ENCODE measurements around the gene SYNDIG1. TPM values are rescaled to one million over a fixed set of nuclear protein-coding genes. Genes with fewer than 3 reads are reported as not detected.

SYNDIG1 gene
- total RNA-seq, 6 experiments from 2014 or later = not detected

DNA sequence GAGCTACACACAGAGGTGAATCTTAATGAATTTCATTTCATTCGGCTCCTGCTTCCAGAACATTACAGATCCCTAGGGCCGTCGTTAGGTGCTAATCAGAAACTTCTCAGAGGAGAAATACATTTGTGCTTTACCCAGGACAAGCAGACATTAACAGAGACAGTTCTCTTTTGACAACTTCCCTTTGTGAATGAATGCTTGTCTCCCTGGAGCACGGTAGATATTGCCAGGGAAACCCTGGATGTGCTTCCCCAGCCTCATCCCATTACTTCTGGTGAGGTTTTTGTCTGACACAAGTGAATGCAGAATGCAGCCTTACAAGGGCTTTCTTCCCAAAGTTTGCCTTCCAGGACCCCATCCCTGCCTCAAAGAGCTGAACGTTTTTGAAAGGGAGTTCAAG lies 105.4 kb downstream of the SYNDIG1 start:
- Histone ChIP-seq H3K4me1 (no peaks in the 10 kb centered on the region), H3K4me3 (no peak overlapping the region), H3K36me3 (no peaks in the 10 kb centered on the region), H3K9me3 (no peaks in the 10 kb centered on the region), H3K27ac (no peak overlapping the region), H3K27me3 (no peaks in the 10 kb centered on the region)
- TF ChIP-seq POLR2A (IDR thresholded peaks at IDR 0.05) = no peak
- ATAC-seq (no peak), DNase-seq (no peak)
- 51% methylated on average over 5 of the region's 5 CpGs for WGBS (ENCODE audit: insufficient coverage, low coverage, low lambda C conversion rate, missing lambda C conversion rate)
- intact Hi-C loops (cut with DNase I) = no loop called here

DNA sequence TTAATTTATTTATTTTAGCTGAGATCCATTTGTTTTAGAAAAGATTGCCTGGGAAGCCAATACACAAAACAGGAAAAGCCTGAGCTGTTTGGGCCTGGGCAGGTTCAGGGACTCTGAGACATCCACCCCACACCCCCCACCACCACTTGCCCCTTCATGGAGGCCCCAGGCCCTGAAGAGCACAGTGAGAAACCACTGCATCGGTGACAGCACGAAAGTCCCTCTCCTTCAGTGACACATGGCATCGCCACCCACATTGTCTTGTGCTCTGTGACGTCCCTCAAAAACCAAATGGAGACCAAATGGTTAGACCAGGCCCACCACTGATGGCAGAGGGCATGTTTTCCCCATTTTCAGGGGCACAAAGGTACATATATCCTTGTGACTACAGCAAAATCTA lies 106.4 kb downstream of the SYNDIG1 start:
- no peak for TF ChIP-seq POLR2A (IDR thresholded peaks at IDR 0.05)
- TF ChIP-seq, protein P1, sequence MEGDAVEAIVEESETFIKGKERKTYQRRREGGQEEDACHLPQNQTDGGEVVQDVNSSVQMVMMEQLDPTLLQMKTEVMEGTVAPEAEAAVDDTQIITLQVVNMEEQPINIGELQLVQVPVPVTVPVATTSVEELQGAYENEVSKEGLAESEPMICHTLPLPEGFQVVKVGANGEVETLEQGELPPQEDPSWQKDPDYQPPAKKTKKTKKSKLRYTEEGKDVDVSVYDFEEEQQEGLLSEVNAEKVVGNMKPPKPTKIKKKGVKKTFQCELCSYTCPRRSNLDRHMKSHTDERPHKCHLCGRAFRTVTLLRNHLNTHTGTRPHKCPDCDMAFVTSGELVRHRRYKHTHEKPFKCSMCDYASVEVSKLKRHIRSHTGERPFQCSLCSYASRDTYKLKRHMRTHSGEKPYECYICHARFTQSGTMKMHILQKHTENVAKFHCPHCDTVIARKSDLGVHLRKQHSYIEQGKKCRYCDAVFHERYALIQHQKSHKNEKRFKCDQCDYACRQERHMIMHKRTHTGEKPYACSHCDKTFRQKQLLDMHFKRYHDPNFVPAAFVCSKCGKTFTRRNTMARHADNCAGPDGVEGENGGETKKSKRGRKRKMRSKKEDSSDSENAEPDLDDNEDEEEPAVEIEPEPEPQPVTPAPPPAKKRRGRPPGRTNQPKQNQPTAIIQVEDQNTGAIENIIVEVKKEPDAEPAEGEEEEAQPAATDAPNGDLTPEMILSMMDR (IDR thresholded peaks at IDR 0.05) = no peak
- no peak for ATAC-seq

DNA sequence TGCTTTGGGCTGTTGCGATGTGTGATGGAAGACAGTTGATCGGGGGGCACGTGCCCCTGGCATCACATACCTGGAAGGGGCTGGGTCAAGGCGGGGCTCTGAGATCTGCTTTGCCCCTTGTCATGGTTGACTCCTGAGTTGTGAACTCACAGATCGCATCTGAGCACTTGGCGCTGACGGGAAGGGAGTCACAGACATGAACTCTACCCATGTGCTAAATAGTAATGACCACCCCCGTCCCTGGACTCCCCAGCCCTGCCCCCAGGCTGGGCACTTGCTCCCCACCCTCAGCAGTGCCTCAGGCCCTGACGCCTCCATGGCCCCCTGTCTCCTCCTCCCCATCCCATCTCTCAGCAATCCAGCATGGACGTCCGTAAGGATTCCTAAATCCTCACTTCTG lies 107.0 kb downstream of the SYNDIG1 start:
- intact Hi-C loops (cut with DNase I) = no loop called here
- no peak for DNase-seq
- H3K9me3 ChIP-seq = no peaks in the 10 kb centered on the region
- H3K4me3 ChIP-seq = no peak overlapping the region
- no peaks in the 10 kb centered on the region for H3K36me3 ChIP-seq
- H3K27me3 ChIP-seq = no peaks in the 10 kb centered on the region
- 74% methylated on average over 6 of the region's 11 CpGs for WGBS (ENCODE audit: insufficient coverage, low coverage, low lambda C conversion rate, missing lambda C conversion rate)
- TF ChIP-seq POLR2A (IDR thresholded peaks at IDR 0.05) = no peak
- TF ChIP-seq, protein P1 (IDR thresholded peaks at IDR 0.05) = no peak
- H3K27ac ChIP-seq = no peak overlapping the region
- no peaks in the 10 kb centered on the region for H3K4me1 ChIP-seq
- ATAC-seq = no peak

More for the DNA sequence above, 106.4 kb downstream of the SYNDIG1 start:
- H3K4me3 ChIP-seq = no peak overlapping the region
- intact Hi-C loops (cut with DNase I) = no loop called here
- H3K27ac ChIP-seq = no peak overlapping the region
- H3K4me1 ChIP-seq = no peaks in the 10 kb centered on the region
- DNase-seq = no peak
- H3K27me3 ChIP-seq = no peaks in the 10 kb centered on the region
- no peaks in the 10 kb centered on the region for H3K36me3 ChIP-seq
- no peaks in the 10 kb centered on the region for H3K9me3 ChIP-seq
- 60% methylated on average over 3 of the region's 4 CpGs for WGBS (ENCODE audit: insufficient coverage, low coverage, low lambda C conversion rate, missing lambda C conversion rate)

DNA sequence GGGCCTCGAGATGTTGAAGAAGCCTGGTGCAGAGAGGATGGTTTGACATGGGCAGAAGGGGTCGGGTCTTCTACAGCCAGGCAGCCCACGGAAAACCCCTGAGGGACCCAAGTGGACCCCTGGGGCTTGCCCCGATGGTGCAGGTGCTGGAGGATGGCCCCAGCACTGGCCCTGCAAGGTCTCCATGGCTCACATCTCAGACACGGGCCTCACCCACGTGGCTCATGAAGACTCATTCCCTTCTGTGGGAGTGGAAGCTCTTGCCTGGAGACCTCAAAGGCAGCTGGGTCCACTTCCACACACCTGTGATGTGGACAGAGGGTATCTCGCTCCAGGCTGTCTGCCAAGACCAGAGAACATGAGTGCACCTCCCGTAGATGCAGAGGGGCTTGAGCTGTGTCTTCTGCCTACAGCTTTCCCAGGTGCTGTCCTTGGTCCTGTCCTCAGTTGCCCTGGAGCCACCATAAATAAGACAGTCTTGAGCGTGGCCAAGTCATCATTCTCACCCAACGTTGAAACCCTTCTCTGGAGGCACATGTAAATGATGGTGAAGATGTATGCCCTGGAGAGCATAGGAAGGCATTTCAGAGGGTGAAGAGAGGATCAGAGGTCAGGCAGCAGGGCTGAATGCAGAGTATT lies 108.0 kb downstream of the SYNDIG1 start:
- Histone ChIP-seq H3K9me3 (no peaks in the 10 kb centered on the region), H3K27ac (no peak overlapping the region), H3K27me3 (no peaks in the 10 kb centered on the region), H3K4me1 (no peaks in the 10 kb centered on the region), H3K36me3 (no peaks in the 10 kb centered on the region), H3K4me3 (no peak overlapping the region)
- ATAC-seq (no peak), DNase-seq (no peak)
- 54% methylated on average over 3 of the region's 10 CpGs for WGBS (ENCODE audit: insufficient coverage, low coverage, low lambda C conversion rate, missing lambda C conversion rate)
- TF ChIP-seq POLR2A (IDR thresholded peaks at IDR 0.05) = no peak
- TF ChIP-seq, protein P1 (IDR thresholded peaks at IDR 0.05) = no peak
- intact Hi-C loops (cut with DNase I) = no loop called here

DNA sequence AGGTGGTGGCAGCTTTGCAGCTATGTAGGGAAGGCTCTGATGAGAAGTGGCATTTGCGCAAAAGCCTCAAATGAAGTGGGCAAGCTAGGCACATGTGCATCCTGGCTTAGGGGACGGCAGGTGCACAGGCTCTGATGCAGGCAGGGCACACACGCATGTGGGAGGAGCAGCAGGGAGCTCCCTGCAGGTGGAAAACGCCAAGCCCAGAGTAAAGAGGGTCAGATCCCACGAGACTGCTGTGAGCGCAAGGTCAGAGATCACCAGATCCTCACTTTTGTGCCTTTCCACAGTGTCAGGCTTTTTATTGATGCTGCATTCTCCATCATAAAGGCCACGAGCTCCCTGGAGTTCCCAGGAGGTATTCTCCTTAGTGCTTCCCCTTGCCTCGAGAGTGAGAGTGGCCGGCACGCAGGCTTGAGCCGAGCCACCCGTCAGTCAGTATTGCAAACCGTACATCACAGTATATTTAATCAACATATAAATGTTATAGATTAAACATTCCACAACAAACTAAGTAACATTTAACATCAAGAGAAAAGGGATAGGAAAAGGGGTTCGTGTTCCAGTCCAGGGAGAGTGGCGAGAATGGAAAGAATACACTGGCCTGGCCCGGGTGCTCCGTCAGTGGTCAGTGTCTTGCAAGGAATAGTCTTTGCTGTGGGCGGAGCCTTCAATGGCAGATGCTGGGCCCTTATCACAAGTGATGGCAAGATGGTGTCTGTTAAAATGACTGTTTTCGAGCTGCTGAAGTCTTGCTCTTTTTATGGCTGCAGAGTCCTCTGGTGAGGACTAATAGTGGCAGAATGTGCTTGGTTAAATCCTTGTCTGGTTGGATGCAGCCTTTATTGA lies 109.4 kb downstream of the SYNDIG1 start:
- Histone ChIP-seq H3K27me3 (no peaks in the 10 kb centered on the region), H3K4me1 (no peaks in the 10 kb centered on the region), H3K4me3 (no peak overlapping the region), H3K27ac (no peak overlapping the region), H3K9me3 (no peaks in the 10 kb centered on the region), H3K36me3 (no peaks in the 10 kb centered on the region)
- TF ChIP-seq POLR2A (IDR thresholded peaks at IDR 0.05) = no peak
- DNase-seq (no peak), ATAC-seq (no peak)
- intact Hi-C loops (cut with DNase I) = no loop called here
- WGBS (ENCODE audit: insufficient coverage, low coverage, low lambda C conversion rate, missing lambda C conversion rate) = 70% methylated on average over 16 of the region's 19 CpGs
